Measurements from ENCODE around the gene MAP7. TPM values are rescaled to one million over a fixed set of nuclear protein-coding genes. Genes with fewer than 3 reads are reported as not detected.

Gene MAP7
- total and polyA plus RNA-seq, 8 donors = 15.7 to 22.0 (median 17.3) TPM

- H3K36me3 ChIP-seq = no peaks in the 10 kb centered on the region
- no peak overlapping the region for H3K27ac ChIP-seq
- peaks cover 0 to 19% of the 10 kb centered on the region in 2 donors for H3K4me1 ChIP-seq
- TF ChIP-seq CTCF (IDR thresholded peaks at IDR 0.05) = no peak
- DNase-seq (no peak), ATAC-seq (no peak)
- no peaks in the 10 kb centered on the region for H3K27me3 ChIP-seq
- no peaks in the 10 kb centered on the region for H3K9me3 ChIP-seq
- no peak overlapping the region for H3K4me3 ChIP-seq
- intact Hi-C loops (cut with DNase I) = no loop called here
These were observed 25.2 kb downstream of the MAP7 start for GRCh38 chr6:136524936-136525413.

GRCh38 chr6:136524339-136524935 is 25.8 kb downstream of the MAP7 start:
- Histone ChIP-seq H3K4me3 (no peak overlapping the region), H3K36me3 (no peaks in the 10 kb centered on the region), H3K9me3 (no peaks in the 10 kb centered on the region), H3K27me3 (no peaks in the 10 kb centered on the region), H3K4me1 (peaks cover 0 to 19% of the 10 kb centered on the region in 2 donors), H3K27ac (no peak overlapping the region)
- ATAC-seq = no peak
- no peak for TF ChIP-seq CTCF (IDR thresholded peaks at IDR 0.05)
- DNase-seq = no peak
- intact Hi-C loops (cut with DNase I) = no loop called here

GRCh38 chr6:136523196-136523595 is 27.0 kb downstream of the MAP7 start:
- intact Hi-C loops (cut with DNase I) = no loop called here
- Histone ChIP-seq H3K27me3 (no peaks in the 10 kb centered on the region), H3K4me3 (no peak overlapping the region), H3K4me1 (peaks cover 0 to 19% of the 10 kb centered on the region in 2 donors), H3K27ac (no peak overlapping the region), H3K36me3 (no peaks in the 10 kb centered on the region), H3K9me3 (no peaks in the 10 kb centered on the region)
- no peak for TF ChIP-seq CTCF (IDR thresholded peaks at IDR 0.05)
- no peak for ATAC-seq
- no peak for DNase-seq

GRCh38 chr6:136522636-136523035 is 27.6 kb downstream of the MAP7 start:
- Histone ChIP-seq H3K4me1 (peaks cover 0 to 19% of the 10 kb centered on the region in 2 donors), H3K36me3 (no peaks in the 10 kb centered on the region), H3K9me3 (no peaks in the 10 kb centered on the region), H3K4me3 (no peak overlapping the region), H3K27ac (no peak overlapping the region), H3K27me3 (no peaks in the 10 kb centered on the region)
- ATAC-seq (no peak), DNase-seq (no peak)
- intact Hi-C loops (cut with DNase I) = no loop called here
- no peak for TF ChIP-seq CTCF (IDR thresholded peaks at IDR 0.05)

- intact Hi-C loops (cut with DNase I) = no loop called here
- ATAC-seq (no peak), DNase-seq (no peak)
- no peak overlapping the region for H3K4me3 ChIP-seq
- no peak for TF ChIP-seq CTCF (IDR thresholded peaks at IDR 0.05)
- no peaks in the 10 kb centered on the region for H3K27me3 ChIP-seq
- no peak overlapping the region for H3K27ac ChIP-seq
- no peaks in the 10 kb centered on the region for H3K9me3 ChIP-seq
- H3K36me3 ChIP-seq = no peaks in the 10 kb centered on the region
- peaks cover 0 to 19% of the 10 kb centered on the region in 2 donors for H3K4me1 ChIP-seq
These were observed 28.3 kb downstream of the MAP7 start for GRCh38 chr6:136521911-136522310.
